ENCODE results near the gene KRT86.

Gene KRT86

DNA sequence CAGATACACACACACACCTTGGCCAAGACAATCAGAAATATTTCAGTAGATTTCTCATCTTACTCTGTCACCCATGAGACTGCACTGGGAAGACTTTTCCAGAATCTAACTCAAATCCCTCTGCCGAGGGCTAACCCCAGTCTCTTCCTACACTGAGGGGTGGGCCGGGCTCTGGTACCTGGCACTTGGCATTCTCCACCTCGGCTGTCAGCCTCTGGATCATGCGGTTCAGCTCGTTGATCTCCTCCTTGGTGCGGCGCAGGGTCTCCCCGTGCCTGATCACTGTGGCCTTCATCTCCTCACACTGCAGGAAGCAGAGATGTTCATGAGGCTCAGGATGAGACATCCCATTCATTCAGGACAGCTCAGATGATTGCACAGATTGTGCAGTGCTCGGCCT lies 41.8 kb downstream of the KRT86 start:
- no peak for TF ChIP-seq EZH2phosphoT487 (IDR thresholded peaks at IDR 0.05; ENCODE audit: borderline replicate concordance, low read length)
- TF ChIP-seq, protein P1, sequence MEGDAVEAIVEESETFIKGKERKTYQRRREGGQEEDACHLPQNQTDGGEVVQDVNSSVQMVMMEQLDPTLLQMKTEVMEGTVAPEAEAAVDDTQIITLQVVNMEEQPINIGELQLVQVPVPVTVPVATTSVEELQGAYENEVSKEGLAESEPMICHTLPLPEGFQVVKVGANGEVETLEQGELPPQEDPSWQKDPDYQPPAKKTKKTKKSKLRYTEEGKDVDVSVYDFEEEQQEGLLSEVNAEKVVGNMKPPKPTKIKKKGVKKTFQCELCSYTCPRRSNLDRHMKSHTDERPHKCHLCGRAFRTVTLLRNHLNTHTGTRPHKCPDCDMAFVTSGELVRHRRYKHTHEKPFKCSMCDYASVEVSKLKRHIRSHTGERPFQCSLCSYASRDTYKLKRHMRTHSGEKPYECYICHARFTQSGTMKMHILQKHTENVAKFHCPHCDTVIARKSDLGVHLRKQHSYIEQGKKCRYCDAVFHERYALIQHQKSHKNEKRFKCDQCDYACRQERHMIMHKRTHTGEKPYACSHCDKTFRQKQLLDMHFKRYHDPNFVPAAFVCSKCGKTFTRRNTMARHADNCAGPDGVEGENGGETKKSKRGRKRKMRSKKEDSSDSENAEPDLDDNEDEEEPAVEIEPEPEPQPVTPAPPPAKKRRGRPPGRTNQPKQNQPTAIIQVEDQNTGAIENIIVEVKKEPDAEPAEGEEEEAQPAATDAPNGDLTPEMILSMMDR (IDR thresholded peaks at IDR 0.05; ENCODE audit: low read depth, low read length, poor library complexity, severe bottlenecking), result no peak

DNA sequence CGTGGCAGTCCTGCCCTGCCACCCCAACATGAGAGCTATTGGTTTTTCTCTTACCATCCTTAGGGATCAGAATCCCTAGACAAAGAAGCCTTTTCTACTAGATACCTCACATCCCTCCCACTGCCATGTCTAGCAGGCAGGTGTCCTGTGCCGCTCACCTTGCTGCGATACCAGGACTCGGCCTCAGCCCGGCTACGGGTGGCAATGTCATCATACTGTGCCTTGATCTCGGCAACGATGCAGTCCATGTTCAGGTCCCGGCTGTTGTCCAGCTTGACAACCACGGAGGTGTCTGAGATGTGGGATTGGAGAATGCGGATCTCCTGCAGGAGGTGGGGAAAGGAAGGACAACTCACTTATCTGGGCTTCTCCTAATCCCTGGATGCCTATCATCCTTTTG lies 42.3 kb downstream of the KRT86 start:
- Histone ChIP-seq H3K9me3 (ENCODE audit: control insufficient read depth, insufficient read depth, low read length) (no peaks in the 10 kb centered on the region), H3K27me3 (ENCODE audit: control insufficient read depth, low read length) (peaks cover 6% of the 10 kb centered on the region), H3K79me2 (ENCODE audit: control insufficient read depth, low read length) (no peaks in the 10 kb centered on the region), H4K20me1 (ENCODE audit: control insufficient read depth, insufficient read depth, low read depth, low read length) (no peaks in the 10 kb centered on the region), H3K36me3 (ENCODE audit: control insufficient read depth, low read length) (no peaks in the 10 kb centered on the region), H3K27ac (ENCODE audit: low read depth, low read length) (no peak overlapping the region), H3K4me2 (ENCODE audit: low read length) (no peak overlapping the region), H3K9me2 (replicated peaks; ENCODE audit: control insufficient read depth, low read length) (no peaks in the 10 kb centered on the region), H3K4me1 (ENCODE audit: control insufficient read depth, low read length) (no peaks in the 10 kb centered on the region), H3K4me3 (ENCODE audit: low read length) (no peak overlapping the region), H3F3A (ENCODE audit: control insufficient read depth, insufficient read depth) (no peaks in the 10 kb centered on the region)
- TF ChIP-seq, protein P1 (IDR thresholded peaks at IDR 0.05; ENCODE audit: low read depth, low read length, poor library complexity, severe bottlenecking), result no peak
- no peak for TF ChIP-seq EZH2phosphoT487 (IDR thresholded peaks at IDR 0.05; ENCODE audit: borderline replicate concordance, low read length)

More for the DNA sequence above, 41.8 kb downstream of the KRT86 start:
- Histone ChIP-seq H4K20me1 (ENCODE audit: control insufficient read depth, insufficient read depth, low read depth, low read length) (no peaks in the 10 kb centered on the region), H3K79me2 (ENCODE audit: control insufficient read depth, low read length) (no peaks in the 10 kb centered on the region), H3K4me1 (ENCODE audit: control insufficient read depth, low read length) (no peaks in the 10 kb centered on the region), H3K27ac (ENCODE audit: low read depth, low read length) (no peak overlapping the region), H3F3A (ENCODE audit: control insufficient read depth, insufficient read depth) (no peaks in the 10 kb centered on the region), H3K9me3 (ENCODE audit: control insufficient read depth, insufficient read depth, low read length) (no peaks in the 10 kb centered on the region), H3K4me3 (ENCODE audit: low read length) (no peak overlapping the region), H3K9me2 (replicated peaks; ENCODE audit: control insufficient read depth, low read length) (no peaks in the 10 kb centered on the region), H3K27me3 (ENCODE audit: control insufficient read depth, low read length) (peaks cover 10% of the 10 kb centered on the region), H3K4me2 (ENCODE audit: low read length) (no peak overlapping the region), H3K36me3 (ENCODE audit: control insufficient read depth, low read length) (no peaks in the 10 kb centered on the region)

DNA sequence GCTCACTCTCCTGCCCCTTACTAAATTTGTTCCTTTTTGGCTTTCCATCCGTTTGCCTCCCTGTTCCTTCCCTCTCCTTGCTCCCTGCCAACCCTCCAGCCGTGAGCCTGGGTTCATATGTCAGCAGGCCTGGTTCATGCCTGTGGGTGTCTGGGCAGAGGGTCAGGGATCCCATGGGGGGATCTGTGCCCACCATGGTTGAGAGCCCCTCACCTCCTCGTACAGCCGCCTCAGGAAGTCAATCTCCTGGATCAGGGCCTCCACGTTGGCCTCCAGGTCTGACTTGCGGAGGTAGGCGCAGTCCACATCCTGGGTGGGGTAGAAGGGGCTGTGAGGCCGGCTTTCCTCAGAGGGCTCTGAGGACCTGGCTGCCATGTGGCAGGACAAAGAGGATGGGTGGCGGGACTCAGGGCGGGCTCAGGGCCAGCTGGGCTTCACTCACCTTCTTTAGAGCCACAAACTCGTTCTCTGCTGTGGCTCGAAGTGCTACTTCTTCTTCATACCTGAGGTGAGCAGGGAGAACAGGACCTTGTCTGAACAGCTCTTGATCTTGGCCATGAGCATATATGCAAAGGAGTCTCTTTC lies 43.1 kb downstream of the KRT86 start:
- no peak overlapping the region for H3K4me2 ChIP-seq (ENCODE audit: low read length)
- H3K27ac ChIP-seq (ENCODE audit: low read depth, low read length), result no peak overlapping the region
- no peaks in the 10 kb centered on the region for H3K79me2 ChIP-seq (ENCODE audit: control insufficient read depth, low read length)
- no peaks in the 10 kb centered on the region for H4K20me1 ChIP-seq (ENCODE audit: control insufficient read depth, insufficient read depth, low read depth, low read length)
- H3F3A ChIP-seq (ENCODE audit: control insufficient read depth, insufficient read depth), result no peaks in the 10 kb centered on the region
- 0 out of 2 replicates have a peak, but pooled peaks cover 3% of the 10 kb centered on the region for H3K27me3 ChIP-seq (ENCODE audit: control insufficient read depth, low read length)
- H3K4me1 ChIP-seq (ENCODE audit: control insufficient read depth, low read length), result no peaks in the 10 kb centered on the region
- no peaks in the 10 kb centered on the region for H3K36me3 ChIP-seq (ENCODE audit: control insufficient read depth, low read length)
- H3K9me3 ChIP-seq (ENCODE audit: control insufficient read depth, insufficient read depth, low read length), result no peaks in the 10 kb centered on the region
- TF ChIP-seq, protein P1 (IDR thresholded peaks at IDR 0.05; ENCODE audit: low read depth, low read length, poor library complexity, severe bottlenecking), result no peak
- no peak for TF ChIP-seq EZH2phosphoT487 (IDR thresholded peaks at IDR 0.05; ENCODE audit: borderline replicate concordance, low read length)
- no peak overlapping the region for H3K4me3 ChIP-seq (ENCODE audit: low read length)
- no peaks in the 10 kb centered on the region for H3K9me2 ChIP-seq (replicated peaks; ENCODE audit: control insufficient read depth, low read length)
